Measurements from ENCODE around the gene SSNA1.

Gene SSNA1

DNA sequence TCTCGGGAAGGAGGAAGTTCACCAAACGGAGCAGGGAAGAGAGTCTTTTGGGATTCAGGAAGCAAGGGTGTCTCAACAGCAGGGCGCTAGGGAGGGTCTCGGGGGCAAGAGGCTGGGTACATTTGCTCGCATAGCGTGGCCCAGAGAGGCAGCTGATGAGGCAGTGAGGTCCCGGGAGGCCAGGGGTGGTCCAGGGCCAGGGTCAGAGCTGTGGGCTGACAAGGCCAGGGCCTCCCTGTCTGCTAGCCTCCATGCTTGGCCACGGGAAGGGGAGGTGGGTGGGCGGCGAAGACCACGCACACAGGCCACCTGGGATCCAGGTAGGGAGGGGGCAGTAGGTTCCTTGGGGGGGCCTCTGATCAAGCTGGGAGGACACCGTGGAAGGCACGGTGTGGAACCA is 23.1 kb downstream of the SSNA1 start:
- H3K4me3 Mint-ChIP-seq = no peak overlapping the region
- peaks cover 19% of the 10 kb centered on the region for H3K4me1 Mint-ChIP-seq
- no peak overlapping the region for H3K27ac Mint-ChIP-seq (ENCODE audit: low read depth)
- H3K27me3 Mint-ChIP-seq = no peaks in the 10 kb centered on the region
- DNase-seq (ENCODE audit: low spot score in 2 of 2) = no peak
- ATAC-seq (replicated peaks; ENCODE audit: extremely low read depth, poor library complexity, severe bottlenecking) = no peak
- H3K36me3 Mint-ChIP-seq (ENCODE audit: insufficient read depth) = peaks cover 11% of the 10 kb centered on the region
- no peaks in the 10 kb centered on the region for H3K9me3 Mint-ChIP-seq

DNA sequence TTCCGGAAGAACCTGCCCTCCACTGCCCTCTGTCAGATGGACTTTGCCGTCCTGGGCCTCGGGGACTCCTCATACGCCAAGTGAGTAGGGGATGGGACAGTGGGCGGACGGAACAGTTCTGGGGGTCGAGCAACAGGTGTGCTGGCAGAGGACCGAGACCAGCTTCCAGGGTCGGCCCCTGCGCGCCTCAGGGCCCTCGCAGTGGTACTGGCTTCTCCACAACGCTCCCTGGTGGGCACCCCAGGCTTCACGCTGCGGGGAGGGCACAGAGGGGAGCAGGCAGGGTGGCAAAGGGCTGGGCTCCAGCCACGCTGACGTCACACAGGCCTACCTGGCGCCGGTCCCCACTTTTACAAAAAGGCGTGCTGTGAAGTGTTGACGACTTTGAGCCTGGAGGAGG is 24.0 kb downstream of the SSNA1 start:
- no peak overlapping the region for H3K4me3 Mint-ChIP-seq

DNA sequence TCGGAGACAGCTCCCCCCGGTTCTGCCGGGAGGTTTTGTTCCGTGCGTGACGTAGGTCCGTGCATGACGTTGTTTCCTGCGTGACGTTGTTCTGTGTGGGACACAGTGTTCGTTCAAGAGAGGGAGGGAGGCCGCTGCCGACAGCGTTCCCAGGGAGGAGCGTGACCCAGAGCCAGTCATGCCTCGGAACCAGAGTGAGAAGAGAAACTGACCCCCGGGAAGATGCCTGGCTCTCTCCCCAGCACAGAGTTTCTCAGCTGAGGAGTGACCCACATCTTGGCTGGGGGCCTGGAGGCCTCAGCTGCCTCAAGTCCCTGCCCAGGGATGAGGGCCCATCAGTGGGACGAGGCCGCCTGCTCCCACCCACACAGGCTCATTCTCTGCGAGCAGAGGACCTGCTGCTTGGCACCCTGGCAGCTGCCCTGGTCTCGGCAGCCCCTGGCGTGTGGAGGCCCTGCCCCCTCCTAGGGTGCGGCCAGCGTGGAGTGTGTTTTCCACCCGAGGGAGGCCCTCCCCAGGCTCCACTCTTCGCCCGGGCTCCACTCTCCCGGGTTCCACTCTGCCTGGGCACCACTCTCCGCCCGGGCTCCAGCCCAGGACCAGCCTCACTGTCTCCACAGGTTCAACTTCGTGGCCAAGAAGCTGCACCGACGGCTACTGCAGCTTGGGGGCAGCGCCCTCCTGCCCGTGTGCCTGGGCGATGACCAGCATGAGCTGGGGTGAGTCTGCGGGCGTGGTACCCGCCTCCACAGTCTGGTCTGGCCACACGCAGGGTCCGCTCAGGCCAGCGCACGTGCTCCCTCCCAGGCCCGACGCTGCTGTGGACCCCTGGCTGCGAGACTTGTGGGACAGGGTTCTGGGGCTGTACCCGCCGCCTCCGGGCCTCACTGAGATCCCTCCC is 24.9 kb downstream of the SSNA1 start:
- H3K9me3 Mint-ChIP-seq = no peaks in the 10 kb centered on the region
- H3K27me3 Mint-ChIP-seq = no peaks in the 10 kb centered on the region
- peaks cover 8% of the 10 kb centered on the region for H3K36me3 Mint-ChIP-seq (ENCODE audit: insufficient read depth)
- H3K4me3 Mint-ChIP-seq = no peak overlapping the region
- DNase-seq (ENCODE audit: low spot score in 2 of 2) = no peak
- peak overlapping the region; percentile 38 for H3K27ac Mint-ChIP-seq (ENCODE audit: low read depth)
- ATAC-seq (replicated peaks; ENCODE audit: extremely low read depth, poor library complexity, severe bottlenecking) = no peak
- H3K4me1 Mint-ChIP-seq = peaks cover 6% of the 10 kb centered on the region

More for the DNA sequence above, 24.0 kb downstream of the SSNA1 start:
- H3K9me3 Mint-ChIP-seq = no peaks in the 10 kb centered on the region
- no peaks in the 10 kb centered on the region for H3K27me3 Mint-ChIP-seq
- peaks cover 10% of the 10 kb centered on the region for H3K4me1 Mint-ChIP-seq
- DNase-seq (ENCODE audit: low spot score in 2 of 2) (no peak), ATAC-seq (replicated peaks; ENCODE audit: extremely low read depth, poor library complexity, severe bottlenecking) (no peak)
- H3K27ac Mint-ChIP-seq (ENCODE audit: low read depth) = peak overlapping the region; percentile 38
- peaks cover 11% of the 10 kb centered on the region for H3K36me3 Mint-ChIP-seq (ENCODE audit: insufficient read depth)

DNA sequence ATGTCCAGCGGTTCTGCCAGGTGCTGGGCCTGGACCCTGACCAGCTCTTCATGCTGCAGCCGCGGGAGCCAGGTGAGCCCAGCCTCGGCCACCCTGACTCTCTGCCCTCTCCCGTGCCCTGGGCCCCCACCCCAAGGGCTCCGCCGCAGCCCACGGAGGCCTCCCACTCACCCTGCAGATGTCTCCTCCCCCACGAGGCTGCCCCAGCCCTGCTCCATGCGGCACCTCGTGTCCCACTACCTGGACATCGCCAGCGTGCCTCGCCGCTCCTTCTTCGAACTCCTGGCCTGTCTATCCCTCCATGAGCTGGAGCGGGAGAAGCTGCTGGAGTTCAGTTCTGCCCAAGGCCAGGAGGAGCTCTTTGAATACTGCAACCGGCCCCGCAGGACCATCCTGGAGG is 26.1 kb downstream of the SSNA1 start:
- no peak for DNase-seq (ENCODE audit: low spot score in 2 of 2)
- Mint-ChIP-seq H3K4me1 (peaks cover 6% of the 10 kb centered on the region), H3K4me3 (no peak overlapping the region), H3K27ac (ENCODE audit: low read depth) (no peak overlapping the region), H3K9me3 (no peaks in the 10 kb centered on the region), H3K27me3 (no peaks in the 10 kb centered on the region), H3K36me3 (ENCODE audit: insufficient read depth) (peaks cover 7% of the 10 kb centered on the region)
- no peak for ATAC-seq (replicated peaks; ENCODE audit: extremely low read depth, poor library complexity, severe bottlenecking)

DNA sequence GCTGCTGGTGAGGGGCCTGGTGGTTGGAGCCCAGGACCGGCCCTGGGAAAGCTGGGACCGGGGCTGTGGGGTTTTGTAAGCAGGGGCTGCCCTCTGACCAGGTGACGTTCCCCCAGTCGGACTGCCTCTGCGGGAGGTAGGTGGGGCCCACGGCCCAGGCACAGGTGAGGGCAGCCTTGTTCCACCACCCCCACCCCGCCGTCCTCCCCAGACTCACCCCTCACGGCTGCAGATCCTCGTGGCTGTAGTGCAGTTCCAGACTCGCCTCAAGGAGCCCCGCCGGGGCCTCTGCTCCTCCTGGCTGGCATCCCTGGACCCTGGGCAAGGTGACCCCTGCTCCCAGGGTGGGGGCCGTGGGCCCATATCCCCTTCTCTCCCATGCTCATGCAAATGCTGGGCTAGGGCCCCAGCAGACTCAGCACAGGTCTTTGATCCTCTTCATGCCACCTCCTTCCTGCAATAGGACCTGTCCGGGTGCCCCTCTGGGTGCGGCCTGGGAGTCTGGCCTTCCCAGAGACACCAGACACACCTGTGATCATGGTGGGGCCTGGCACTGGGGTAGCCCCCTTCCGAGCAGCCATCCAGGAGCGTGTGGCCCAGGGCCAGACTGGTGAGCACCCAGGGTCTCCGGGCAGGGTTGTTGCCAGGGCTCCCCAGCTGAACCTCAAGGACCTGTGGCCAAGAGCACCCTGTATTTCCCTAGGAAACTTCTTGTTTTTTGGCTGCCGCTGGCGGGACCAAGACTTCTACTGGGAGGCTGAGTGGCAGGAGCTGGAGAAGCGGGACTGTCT is 26.9 kb downstream of the SSNA1 start:
- no peak for DNase-seq (ENCODE audit: low spot score in 2 of 2)
- H3K4me3 Mint-ChIP-seq = no peak overlapping the region
- H3K9me3 Mint-ChIP-seq = no peaks in the 10 kb centered on the region
- no peak overlapping the region for H3K27ac Mint-ChIP-seq (ENCODE audit: low read depth)
- H3K27me3 Mint-ChIP-seq = no peaks in the 10 kb centered on the region
- peaks cover 7% of the 10 kb centered on the region for H3K36me3 Mint-ChIP-seq (ENCODE audit: insufficient read depth)
- no peak for ATAC-seq (replicated peaks; ENCODE audit: extremely low read depth, poor library complexity, severe bottlenecking)
- peaks cover 6% of the 10 kb centered on the region for H3K4me1 Mint-ChIP-seq

DNA sequence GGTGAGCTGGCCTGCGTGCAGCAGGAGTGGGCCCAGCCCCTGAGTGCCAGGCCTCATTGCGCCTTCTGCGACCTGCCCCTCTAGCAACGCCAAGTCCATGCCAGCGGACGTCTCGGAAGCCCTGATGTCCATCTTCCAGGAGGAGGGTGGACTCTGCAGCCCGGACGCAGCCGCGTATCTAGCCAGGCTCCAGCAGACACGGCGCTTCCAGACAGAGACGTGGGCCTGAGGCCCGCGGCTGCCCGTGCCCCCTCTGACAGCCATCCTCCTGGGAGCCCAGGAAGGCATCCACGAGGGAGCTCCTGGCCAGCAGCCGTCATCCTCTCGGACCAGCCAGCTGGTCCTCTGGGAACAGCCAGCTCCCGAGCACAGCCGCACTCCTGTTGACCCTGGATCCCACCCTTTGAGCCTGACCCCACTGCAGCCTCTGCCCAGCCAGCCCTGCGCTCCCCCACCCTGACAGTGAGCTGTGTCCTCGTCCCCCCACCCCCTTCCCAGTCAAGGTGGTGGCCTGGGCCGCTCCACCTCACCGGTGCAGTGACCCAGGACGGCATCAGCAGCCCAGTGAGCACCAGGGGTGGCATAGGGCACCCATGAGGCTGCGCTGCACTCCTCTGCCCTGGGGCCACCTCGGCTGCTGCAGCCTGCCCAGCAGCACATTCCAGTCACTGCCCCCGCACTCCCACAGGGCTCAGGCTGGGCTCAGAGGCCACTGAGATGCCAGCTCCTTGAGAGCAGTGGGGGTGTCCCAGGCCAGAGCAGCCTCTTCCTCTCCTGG is 27.9 kb downstream of the SSNA1 start:
- ATAC-seq (replicated peaks; ENCODE audit: extremely low read depth, poor library complexity, severe bottlenecking) (no peak), DNase-seq (ENCODE audit: low spot score in 2 of 2) (no peak)
- Mint-ChIP-seq H3K27me3 (no peaks in the 10 kb centered on the region), H3K4me1 (no peaks in the 10 kb centered on the region), H3K27ac (ENCODE audit: low read depth) (no peak overlapping the region), H3K36me3 (ENCODE audit: insufficient read depth) (peaks cover 7% of the 10 kb centered on the region), H3K4me3 (no peak overlapping the region), H3K9me3 (no peaks in the 10 kb centered on the region)

DNA sequence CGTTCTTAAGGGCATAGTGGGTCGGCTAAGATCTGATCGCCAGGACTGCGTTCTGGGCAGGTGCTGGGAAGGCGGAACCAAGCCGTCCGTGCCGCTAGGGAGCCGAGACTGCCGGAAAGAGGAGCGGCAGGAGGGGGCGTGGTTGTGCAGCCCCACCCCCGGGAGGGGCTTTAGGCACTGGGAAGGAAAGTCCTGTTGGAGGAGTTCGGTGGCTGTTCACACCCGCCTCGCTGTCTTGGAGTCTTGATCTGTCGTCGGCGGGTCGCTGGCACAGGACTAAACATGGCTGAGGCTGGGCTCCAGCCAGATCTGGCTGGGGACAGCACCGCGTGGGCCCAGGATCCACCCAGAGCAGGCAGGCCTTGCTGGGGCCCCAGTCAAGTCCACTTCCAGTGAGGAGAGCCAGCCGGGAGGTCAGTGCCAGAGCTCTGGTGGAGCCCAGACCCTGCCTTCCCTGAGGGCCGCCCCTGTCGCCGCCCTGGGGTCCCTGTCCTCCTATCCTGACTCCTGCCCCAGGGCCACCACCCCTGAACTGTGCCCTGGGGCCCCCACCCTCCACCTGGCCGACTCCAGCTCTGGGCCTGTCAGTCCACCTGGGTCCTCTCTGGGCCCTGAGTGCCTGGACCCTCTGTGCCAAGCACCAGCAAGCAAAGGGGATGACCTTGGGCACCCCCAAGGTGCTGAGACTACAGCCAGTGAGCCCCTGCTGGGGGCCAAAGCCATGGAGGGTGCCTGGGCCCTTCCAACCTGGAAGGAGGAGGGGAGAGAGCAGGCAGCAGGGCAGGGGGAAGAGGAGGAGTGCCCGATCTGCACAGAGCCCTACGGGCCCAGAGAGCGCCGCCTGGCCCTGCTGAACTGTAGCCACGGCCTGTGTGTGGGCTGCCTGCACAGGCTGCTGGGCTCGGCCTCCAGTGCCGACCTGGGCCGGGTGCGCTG is 29.1 kb downstream of the SSNA1 start:
- Mint-ChIP-seq H3K4me1 (no peaks in the 10 kb centered on the region), H3K9me3 (no peaks in the 10 kb centered on the region), H3K36me3 (ENCODE audit: insufficient read depth) (peaks cover 7% of the 10 kb centered on the region), H3K4me3 (no peak overlapping the region), H3K27me3 (no peaks in the 10 kb centered on the region), H3K27ac (ENCODE audit: low read depth) (no peak overlapping the region)
- DNase-seq (ENCODE audit: low spot score in 2 of 2) = no peak
- ATAC-seq (replicated peaks; ENCODE audit: extremely low read depth, poor library complexity, severe bottlenecking) = no peak

DNA sequence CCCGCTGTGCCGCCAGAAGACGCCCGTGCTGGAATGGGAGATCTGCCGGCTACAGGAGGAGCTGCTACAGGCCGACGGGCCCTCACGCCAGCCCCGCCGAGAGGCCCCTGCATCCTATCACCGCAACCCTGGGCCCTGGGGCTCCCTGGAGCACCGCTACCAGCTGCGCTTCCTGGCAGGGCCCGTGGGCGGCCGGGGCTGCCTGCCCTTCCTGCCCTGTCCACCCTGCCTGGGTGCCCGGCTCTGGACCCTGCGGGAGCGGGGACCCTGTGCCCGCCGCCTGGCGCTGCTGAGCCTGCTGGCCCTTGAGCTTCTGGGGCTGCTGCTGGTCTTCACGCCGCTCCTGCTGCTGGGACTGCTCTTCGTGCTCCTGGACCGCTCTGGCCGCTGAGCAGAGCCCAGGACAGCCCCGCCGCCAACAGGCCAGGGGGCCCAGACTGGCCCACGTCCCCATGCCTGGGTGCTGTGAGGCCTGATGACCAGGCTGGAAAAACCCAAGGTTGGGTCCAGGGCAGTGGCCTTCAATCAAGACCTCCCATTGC is 29.8 kb downstream of the SSNA1 start:
- peaks cover 9% of the 10 kb centered on the region for H3K36me3 Mint-ChIP-seq (ENCODE audit: insufficient read depth)
- DNase-seq (ENCODE audit: low spot score in 2 of 2) (no peak), ATAC-seq (replicated peaks; ENCODE audit: extremely low read depth, poor library complexity, severe bottlenecking) (no peak)
- H3K27ac Mint-ChIP-seq (ENCODE audit: low read depth) = no peak overlapping the region
- no peaks in the 10 kb centered on the region for H3K27me3 Mint-ChIP-seq
- H3K9me3 Mint-ChIP-seq = no peaks in the 10 kb centered on the region
- no peaks in the 10 kb centered on the region for H3K4me1 Mint-ChIP-seq
- no peak overlapping the region for H3K4me3 Mint-ChIP-seq

DNA sequence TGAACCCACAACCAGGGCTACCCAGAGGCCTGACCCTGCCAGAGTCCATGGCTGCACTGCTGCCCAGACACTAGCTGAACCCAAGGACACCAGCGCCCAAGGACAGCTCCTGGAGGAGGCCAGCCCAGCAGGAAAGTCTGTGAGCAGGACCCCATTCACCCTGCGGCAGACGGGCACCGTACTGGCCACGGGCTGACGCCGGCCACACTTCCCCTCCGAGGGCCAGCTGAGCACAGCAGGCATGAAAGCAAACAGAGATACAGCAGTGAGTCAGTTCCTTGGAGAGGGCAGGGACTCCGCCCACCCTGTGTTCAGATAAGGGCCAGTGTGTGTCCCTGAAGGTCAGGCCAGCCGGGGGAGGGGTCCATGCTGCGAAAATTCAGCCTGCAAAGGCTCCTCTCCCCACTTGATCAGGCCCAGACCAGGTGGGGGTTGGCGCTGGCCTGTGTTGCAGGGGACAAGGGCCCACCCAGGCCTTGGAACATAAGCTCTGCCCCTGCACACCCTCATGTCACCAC is 30.3 kb downstream of the SSNA1 start:
- ATAC-seq (replicated peaks; ENCODE audit: extremely low read depth, poor library complexity, severe bottlenecking) (no peak), DNase-seq (ENCODE audit: low spot score in 2 of 2) (no peak)
- Mint-ChIP-seq H3K27me3 (no peaks in the 10 kb centered on the region), H3K36me3 (ENCODE audit: insufficient read depth) (peaks cover 11% of the 10 kb centered on the region), H3K27ac (ENCODE audit: low read depth) (no peak overlapping the region), H3K4me1 (no peaks in the 10 kb centered on the region), H3K9me3 (no peaks in the 10 kb centered on the region), H3K4me3 (no peak overlapping the region)

DNA sequence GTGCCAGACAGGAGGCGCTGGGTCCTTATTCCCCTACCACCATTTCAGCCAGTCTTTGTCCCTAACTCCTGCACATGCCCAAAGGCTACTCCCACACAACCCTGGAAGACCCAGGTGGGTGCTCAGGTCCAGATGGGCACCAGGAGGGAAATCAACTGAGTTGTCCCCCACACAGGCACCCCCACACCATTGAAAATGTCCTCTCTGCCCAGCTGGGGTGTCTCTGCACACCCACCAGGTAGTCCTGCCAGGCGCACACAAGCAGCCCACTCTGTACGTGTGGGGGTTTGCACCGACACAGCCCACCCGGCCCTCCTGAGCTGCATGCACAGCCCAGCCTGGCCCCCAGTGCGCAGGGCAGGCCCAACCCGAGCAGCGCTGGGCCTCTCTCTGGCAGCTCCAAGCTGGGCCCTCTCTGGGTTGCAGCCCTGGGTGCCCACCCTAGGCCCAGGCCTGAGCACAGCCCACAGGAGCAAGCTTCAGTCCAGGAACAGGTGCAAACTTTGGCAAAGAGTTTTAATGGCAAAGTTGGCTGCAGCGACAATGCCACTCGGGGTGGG is 31.4 kb downstream of the SSNA1 start:
- no peak for ATAC-seq (replicated peaks; ENCODE audit: extremely low read depth, poor library complexity, severe bottlenecking)
- DNase-seq (ENCODE audit: low spot score in 2 of 2) = no peak
- peaks cover 11% of the 10 kb centered on the region for H3K36me3 Mint-ChIP-seq (ENCODE audit: insufficient read depth)
- no peaks in the 10 kb centered on the region for H3K4me1 Mint-ChIP-seq
- H3K27ac Mint-ChIP-seq (ENCODE audit: low read depth) = no peak overlapping the region
- H3K27me3 Mint-ChIP-seq = no peaks in the 10 kb centered on the region
- no peaks in the 10 kb centered on the region for H3K9me3 Mint-ChIP-seq
- no peak overlapping the region for H3K4me3 Mint-ChIP-seq

DNA sequence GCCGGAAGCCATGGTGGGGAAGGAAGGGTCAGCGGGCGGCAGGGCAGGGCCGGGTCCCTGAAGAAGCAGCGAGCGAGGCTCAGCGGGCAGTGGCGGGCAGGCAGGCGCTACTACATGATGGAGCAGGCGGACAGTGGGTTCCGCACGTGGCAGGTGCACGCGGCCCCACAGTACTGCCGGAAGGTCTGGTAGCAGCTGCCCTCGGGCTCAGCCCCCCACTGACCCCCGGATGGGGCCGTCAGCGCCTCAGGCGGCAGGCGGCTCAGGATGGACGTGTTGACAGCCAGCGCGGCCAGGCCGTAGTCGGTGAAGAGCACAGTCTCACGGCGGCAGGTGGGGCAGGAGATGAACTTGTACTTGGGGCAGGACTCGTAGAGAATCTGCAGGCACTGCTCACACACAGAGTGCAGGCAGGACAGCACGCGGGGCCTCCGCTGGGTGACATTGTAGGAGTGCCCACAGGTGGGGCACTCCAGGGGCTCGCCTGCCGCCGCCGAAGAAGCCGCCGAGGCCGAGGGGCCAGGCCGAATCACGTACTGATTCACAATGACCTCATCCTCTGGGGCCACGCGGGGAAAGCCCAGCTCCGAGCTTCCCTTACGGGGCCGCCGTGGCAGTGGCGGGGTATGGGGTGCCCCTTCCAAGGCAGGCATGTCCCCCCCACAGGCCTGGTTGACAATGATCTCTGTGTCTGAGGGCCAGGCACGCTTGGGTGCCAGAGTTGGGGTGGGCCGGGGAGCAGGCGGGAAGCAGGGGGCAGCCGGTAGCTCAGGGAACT is 32.0 kb downstream of the SSNA1 start:
- Mint-ChIP-seq H3K9me3 (no peaks in the 10 kb centered on the region), H3K27me3 (no peaks in the 10 kb centered on the region), H3K27ac (ENCODE audit: low read depth) (no peak overlapping the region), H3K4me1 (no peaks in the 10 kb centered on the region), H3K4me3 (peak overlapping the region; percentile 37), H3K36me3 (ENCODE audit: insufficient read depth) (peaks cover 11% of the 10 kb centered on the region)
- ATAC-seq (replicated peaks; ENCODE audit: extremely low read depth, poor library complexity, severe bottlenecking) (no peak), DNase-seq (ENCODE audit: low spot score in 2 of 2) (no peak)

Data from central memory CD8-positive, alpha-beta T cell (primary cell).